Heart right ventricle (tissue), 16 donors: ENCODE data around the gene SDHA. TPM values are rescaled to one million over a fixed set of nuclear protein-coding genes. Genes with fewer than 3 reads are reported as not detected.
"Not testable (repeated sequence)": the region's sequence is repeated elsewhere in the genome, so short reads cannot be mapped to it uniquely, and the experiment has no call there.

Experiments used
- ATAC-seq, 8 donors: fragments of 200-7000 bp; cut with Tn5 transposase; one replicate each; pipeline ENCODE4 v1.9.1; 2020; ENCODE audit warnings: mild to moderate bottlenecking in 8 of 8, moderate library complexity in 8 of 8, moderate number of reproducible peaks in 1 of 8
- DNase-seq, 2 donors: peaks; one replicate each; pipeline ENCODE4 v3.0.0-alpha.2; 2020
- H3K27ac ChIP-seq, 10 donors: fragments of 200-600 bp; sonication (generic) in 2 of 10; one replicate each; pipeline versions ENCODE4 v1.5.0 to v1.8.0; 2020 to 2022; ENCODE audit warnings: mild to moderate bottlenecking in 3 of 10
- H3K27me3 ChIP-seq, 7 donors: fragments of 200-600 bp; one replicate each; pipeline ENCODE4 v1.8.0; 2021 to 2022; ENCODE audit warnings: mild to moderate bottlenecking in 2 of 7
- H3K36me3 ChIP-seq, 9 donors: fragments of 200-600 bp; sonication (generic) in 1 of 9; one replicate each; pipeline versions ENCODE4 v1.5.0 to v1.8.0; 2020 to 2022; ENCODE audit warnings: mild to moderate bottlenecking in 2 of 9
- H3K4me1 ChIP-seq, 9 donors: fragments of 200-600 bp; sonication (generic) in 1 of 9; one replicate each; pipeline versions ENCODE4 v1.5.0 to v1.8.0; 2020 to 2022; ENCODE audit warnings: mild to moderate bottlenecking in 4 of 9
- H3K4me3 ChIP-seq, 10 donors: fragments of 200-600 bp; sonication (generic) in 2 of 10; one replicate each; pipeline versions ENCODE4 v1.5.0 to v1.8.0; 2020 to 2022; ENCODE audit warnings: mild to moderate bottlenecking in 7 of 10, moderate library complexity in 2 of 10
- H3K9me3 ChIP-seq, 11 donors: fragments of 200-600 bp in 10 of 11; sonication (generic) in 2 of 11; one replicate each; pipeline versions ENCODE4 v1.5.0 to v1.8.0; 2013 to 2022; ENCODE audit warnings: mild to moderate bottlenecking in 2 of 11, control low read depth in 1 of 11, moderate library complexity in 1 of 11
- WGBS, 2 donors: extraction: QIAGEN DNeasy Blood & Tissue Kit; methylation state at CpG; one replicate each; pipeline ENCODE4 v1.1.7; 2013; ENCODE audit warnings: inconsistent platforms in 1 of 2; 5-methylcytosine and 5-hydroxymethylcytosine counted together
- intact Hi-C, 10 donors: fragments of 100-400 bp; cut with DNase I; formaldehyde crosslinking; loops; one replicate each; pipeline versions ENCODE4 v1.11.1 to v1.14.2; 2022
- polyA plus RNA-seq, 2 donors: library from polyadenylated mRNA; stranded (reverse); fragments of 200-250 nt; gene quantifications; one replicate each; pipeline ENCODE4 v1.2.3, GENCODE V29; 2013
- total RNA-seq, 10 donors: library from RNA; stranded (reverse); fragmentation: NEBNext Ultra II Directional in 3 of 10; extraction: Animal tissue kit (Norgen Biotek cat#: 25700) in 3 of 10; gene quantifications; one replicate each; pipeline versions ENCODE4 v1.2.1 to v1.2.4, GENCODE V29; 2021 to 2023
- TF ChIP-seq, protein P1 (sequence below), 9 donors: fragments of 200-600 bp; sonication (generic) in 2 of 9; IDR thresholded peaks; one replicate each; pipeline versions ENCODE4 v1.5.0 to v1.8.0; 2021 to 2022; ENCODE audit warnings: antibody characterized with exemption in 9 of 9, mild to moderate bottlenecking in 5 of 9, moderate library complexity in 1 of 9
- donor health status: Arrhythmogenic right ventricular cardiomyopathy.
- donor health status: ischemic (EF 13 %, LVEDD 7.1; RV severe dilation, severe dysfunction).
- donor health status: healthy with polysubstance abuse.
- donor health status: DM: no; HTN: yes; CAD: no.
- donor health status: DM: no; HTN: no; CAD: no.
- donor health status: ischemic (EF 25% LVEDD 6.9; RV normal size, moderate dysfunction).
- donor health status: ischemic (EF 25% LVEDD 5.7; RV mildly dilated, moderate dysfunction).
- donor health status: healthy.
- donor health status: DM: yes; HTN: yes; CAD: no.
- donor health status: Ischemic cardiomyopathy.
- donor health status: ischemic (EF 35%, LVEDD 5.7; RV mildly dilated, moderate dysfunction).
- donor health status: nonischemic (EF 11% LVEDD 7.7; RV severe dilation, severe dysfunction).
- donor health status: DM: yes; HTN: yes; CAD: no.
- donor health status: PGD.
- donor health status: ischemic (EF 29% LVEDD 5.4; RV normal size, mild dysfunction).
- donor health status: nonischemic (EF 23%, LVEDD 6.1; RV moderate dilation, normal function).

SDHA gene
- total and polyA plus RNA-seq, 12 donors: 317 to 897 (median 809) TPM

DNA sequence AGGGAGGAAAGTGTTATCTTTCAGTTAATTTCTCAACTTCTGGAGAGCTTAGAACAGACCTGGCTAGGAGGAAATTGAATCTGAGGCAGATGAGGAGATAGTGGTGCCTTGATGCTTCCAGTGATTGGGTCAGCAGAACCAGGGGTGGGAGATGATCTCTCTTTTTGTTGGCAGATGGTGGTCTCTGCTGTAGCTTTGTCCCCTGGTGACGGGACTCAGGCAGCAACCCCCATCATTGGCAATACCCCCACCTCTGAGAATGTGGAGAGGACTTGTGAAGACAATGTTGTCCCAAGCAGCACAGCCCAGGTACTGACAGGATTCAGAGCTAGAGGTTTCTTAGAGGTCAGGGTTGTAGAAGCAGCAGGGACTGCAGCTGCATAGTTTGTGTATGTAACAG, 49.6 kb downstream of the SDHA start:
- H3K36me3 ChIP-seq: peaks cover 0 to 41% (median 10%) of the 10 kb centered on the region in 9 donors
- H3K4me3 ChIP-seq: no peak overlapping the region
- no peak for ATAC-seq
- H3K27ac ChIP-seq: no peak overlapping the region
- peaks cover 0 to 30% (median 8%) of the 10 kb centered on the region in 9 donors for H3K4me1 ChIP-seq
- TF ChIP-seq, protein P1, sequence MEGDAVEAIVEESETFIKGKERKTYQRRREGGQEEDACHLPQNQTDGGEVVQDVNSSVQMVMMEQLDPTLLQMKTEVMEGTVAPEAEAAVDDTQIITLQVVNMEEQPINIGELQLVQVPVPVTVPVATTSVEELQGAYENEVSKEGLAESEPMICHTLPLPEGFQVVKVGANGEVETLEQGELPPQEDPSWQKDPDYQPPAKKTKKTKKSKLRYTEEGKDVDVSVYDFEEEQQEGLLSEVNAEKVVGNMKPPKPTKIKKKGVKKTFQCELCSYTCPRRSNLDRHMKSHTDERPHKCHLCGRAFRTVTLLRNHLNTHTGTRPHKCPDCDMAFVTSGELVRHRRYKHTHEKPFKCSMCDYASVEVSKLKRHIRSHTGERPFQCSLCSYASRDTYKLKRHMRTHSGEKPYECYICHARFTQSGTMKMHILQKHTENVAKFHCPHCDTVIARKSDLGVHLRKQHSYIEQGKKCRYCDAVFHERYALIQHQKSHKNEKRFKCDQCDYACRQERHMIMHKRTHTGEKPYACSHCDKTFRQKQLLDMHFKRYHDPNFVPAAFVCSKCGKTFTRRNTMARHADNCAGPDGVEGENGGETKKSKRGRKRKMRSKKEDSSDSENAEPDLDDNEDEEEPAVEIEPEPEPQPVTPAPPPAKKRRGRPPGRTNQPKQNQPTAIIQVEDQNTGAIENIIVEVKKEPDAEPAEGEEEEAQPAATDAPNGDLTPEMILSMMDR (IDR thresholded peaks at IDR 0.05): no peak
- intact Hi-C loops: no loop called here
- no peaks in the 10 kb centered on the region for H3K27me3 ChIP-seq
- no peak for DNase-seq
- 65 to 90% methylated on average over 1 of the region's 1 CpG for WGBS, 2 donors
- H3K9me3 ChIP-seq: no peaks in the 10 kb centered on the region

DNA sequence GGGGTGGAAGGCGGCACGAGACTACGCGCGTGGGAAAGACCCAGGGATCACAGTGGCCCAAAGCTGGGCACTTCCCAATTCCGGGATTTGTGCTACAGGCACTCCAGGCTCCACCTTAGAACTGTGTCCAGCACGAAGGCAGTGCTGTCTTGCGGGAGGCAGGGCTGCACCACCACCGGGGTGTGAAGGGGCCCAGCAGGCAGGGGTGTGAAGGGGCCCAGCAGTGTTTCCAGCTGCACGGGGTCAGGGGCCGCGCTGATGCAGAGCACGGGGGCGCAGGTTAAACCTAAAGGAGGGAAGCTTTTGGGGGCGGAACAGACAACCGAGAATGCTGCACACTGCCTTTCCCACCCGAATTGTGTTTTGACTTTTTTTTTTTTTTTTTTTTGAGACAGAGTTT, 52.2 kb downstream of the SDHA start:
- Histone ChIP-seq H3K27me3 (no peaks in the 10 kb centered on the region), H3K36me3 (peaks cover 0 to 38% (median 9%) of the 10 kb centered on the region in 9 donors), H3K27ac (peak overlapping the region in 6 of 10 donors; percentile 84 to 98 (median 93)), H3K9me3 (no peaks in the 10 kb centered on the region), H3K4me1 (peaks cover 0 to 34% (median 16%) of the 10 kb centered on the region in 9 donors), H3K4me3 (peak overlapping the region in 6 of 10 donors; percentile 71 to 99 (median 97))
- 58 to 79% methylated on average over 17 of the region's 17 CpGs for WGBS, 2 donors
- DNase-seq: no peak
- TF ChIP-seq, protein P1 (IDR thresholded peaks at IDR 0.05): no peak
- intact Hi-C loops: loop anchor here in 1 of 10 donors (10.0 kb wide), 1 partner anchor 46 kb away; no protein-coding TSS in a partner anchor
- no peak for ATAC-seq

DNA sequence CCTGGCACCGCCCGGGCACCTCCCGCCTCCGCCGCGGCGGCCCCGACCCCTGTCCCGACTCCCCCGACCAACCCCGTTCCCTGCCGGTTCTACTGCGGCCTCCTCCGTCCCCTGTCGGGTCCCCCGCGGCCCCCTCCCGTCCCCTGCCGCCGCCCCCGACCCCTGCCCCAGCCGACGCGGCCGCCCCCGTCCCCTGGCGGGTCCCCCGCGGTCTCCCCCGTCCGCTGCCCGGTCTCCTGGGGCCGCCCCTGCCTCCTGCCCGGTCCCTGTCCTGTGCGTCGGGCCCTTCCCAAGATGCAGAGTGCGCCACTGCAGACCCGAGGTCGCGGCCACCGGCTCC, 53.7 kb downstream of the SDHA start:
- not testable (repeated sequence) for ATAC-seq
- peak overlapping the region; percentile 71 to 99 (median 96) for H3K4me3 ChIP-seq

DNA sequence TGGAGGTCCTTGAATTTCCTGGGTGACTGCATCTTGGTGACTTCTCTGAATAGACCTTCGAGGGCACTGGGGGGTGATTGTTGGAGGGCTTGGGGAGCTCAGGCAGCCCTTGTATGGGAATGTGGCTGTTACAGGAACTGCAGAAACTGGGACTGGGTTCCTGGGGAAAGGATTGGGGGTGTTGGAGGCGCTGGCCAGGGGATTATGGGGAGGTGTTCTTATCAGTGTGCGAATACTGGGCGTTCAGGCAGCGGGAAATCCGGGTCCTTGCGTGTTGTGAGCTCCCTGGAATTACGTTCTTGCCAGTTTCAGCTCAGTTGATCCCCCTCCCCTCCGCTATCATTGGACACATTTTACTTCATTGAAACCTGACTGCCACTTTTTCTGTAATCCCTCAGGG, 55.0 kb downstream of the SDHA start:
- not testable (repeated sequence) for ATAC-seq, H3K9me3 ChIP-seq, H3K27ac ChIP-seq, H3K27me3 ChIP-seq, DNase-seq
- intact Hi-C loops: loop anchor here in 1 of 10 donors (10.0 kb wide), 1 partner anchor 48 kb away; no protein-coding TSS in a partner anchor
- Histone ChIP-seq H3K4me3 (peak overlapping the region in 3 of 10 donors; percentile 91 to 97 (median 95)), H3K4me1 (peaks cover 0 to 34% (median 16%) of the 10 kb centered on the region in 9 donors), H3K36me3 (peaks cover 0 to 42% (median 7%) of the 10 kb centered on the region in 9 donors)
- WGBS, 2 donors: 83 to 88% methylated on average over 9 of the region's 9 CpGs

More for the DNA sequence above, 53.7 kb downstream of the SDHA start:
- not testable (repeated sequence) for H3K27me3 ChIP-seq, H3K9me3 ChIP-seq, DNase-seq
- Histone ChIP-seq H3K27ac (peak overlapping the region; percentile 71 to 98 (median 94)), H3K4me1 (peaks cover 0 to 34% (median 16%) of the 10 kb centered on the region in 9 donors), H3K36me3 (peaks cover 0 to 43% (median 7%) of the 10 kb centered on the region in 9 donors)
- WGBS, 2 donors: 0 to 1% methylated on average over 14 to 41 of the region's 41 CpGs
- intact Hi-C loops: loop anchor here in 1 of 10 donors (10.0 kb wide), 1 partner anchor 47 kb away; no protein-coding TSS in a partner anchor

DNA sequence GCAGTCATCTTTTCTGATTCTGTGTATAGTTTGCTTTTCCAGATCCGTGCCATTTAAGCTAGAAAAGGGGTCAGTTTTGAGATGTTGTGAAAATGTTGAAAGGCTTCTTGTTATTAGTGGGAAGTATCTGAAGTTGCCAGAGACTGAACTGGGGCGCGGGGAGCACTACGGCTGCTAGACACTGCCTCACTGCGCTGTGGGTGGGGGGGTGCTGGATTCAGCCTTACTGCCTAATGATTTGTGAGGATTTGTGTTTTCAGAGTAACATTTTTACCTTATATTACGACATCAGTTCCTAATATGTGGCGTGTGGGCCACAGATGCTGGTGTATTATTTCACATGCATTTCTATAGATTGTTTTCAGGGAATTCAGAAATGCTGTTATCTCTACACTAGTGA, 55.4 kb downstream of the SDHA start:
- H3K4me3 ChIP-seq, H3K27ac ChIP-seq, ATAC-seq, DNase-seq, H3K27me3 ChIP-seq, H3K9me3 ChIP-seq: not testable (repeated sequence)
- intact Hi-C loops: loop anchor here in 1 of 10 donors (10.0 kb wide), 1 partner anchor 49 kb away; no protein-coding TSS in a partner anchor
- Histone ChIP-seq H3K4me1 (peaks cover 0 to 34% (median 16%) of the 10 kb centered on the region in 9 donors), H3K36me3 (peaks cover 0 to 46% (median 7%) of the 10 kb centered on the region in 9 donors)
- WGBS, 2 donors: 92 to 93% methylated on average over 7 of the region's 7 CpGs

DNA sequence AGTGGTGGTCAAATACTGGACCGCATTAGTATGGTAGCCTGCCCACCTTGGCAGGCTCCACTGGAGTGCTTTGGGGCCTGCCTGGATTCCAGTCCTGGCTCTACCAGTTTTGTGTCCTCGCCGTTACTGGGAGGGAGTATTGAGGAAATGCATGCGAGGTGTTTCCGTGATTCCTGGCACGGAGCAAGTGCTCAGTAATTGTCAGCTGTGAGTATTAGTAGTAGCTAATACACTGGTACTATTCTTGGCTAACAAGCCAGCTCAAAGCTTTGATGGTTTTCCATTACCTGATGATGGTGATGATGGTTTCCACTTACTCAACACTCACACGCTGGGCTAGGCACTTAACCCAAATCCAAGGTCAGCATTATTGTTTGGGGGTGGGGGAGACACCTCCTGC, 56.2 kb downstream of the SDHA start:
- not testable (repeated sequence) for H3K4me3 ChIP-seq, ATAC-seq, H3K27me3 ChIP-seq, DNase-seq, H3K9me3 ChIP-seq, H3K27ac ChIP-seq
- Histone ChIP-seq H3K4me1 (peaks cover 0 to 34% (median 16%) of the 10 kb centered on the region in 9 donors), H3K36me3 (peaks cover 0 to 50% (median 7%) of the 10 kb centered on the region in 9 donors)
- 71 to 84% methylated on average over 7 of the region's 7 CpGs for WGBS, 2 donors
- intact Hi-C loops: loop anchor here in 1 of 10 donors (10.0 kb wide), 1 partner anchor 50 kb away; no protein-coding TSS in a partner anchor
